KMS-11 (cell line): Measurements from ENCODE around the gene BCL2L1.

Source experiments
- H2AFZ ChIP-seq: fragments of 200-600 bp; sonication (generic); 2 replicates; pipeline ENCODE4 v1.6.1; 2016; ENCODE audit warnings: antibody characterized with exemption, mixed run types, low read depth
- H3K27ac ChIP-seq: fragments of 200-600 bp; sonication (generic); 2 replicates; pipeline ENCODE4 v1.6.1; 2016; ENCODE audit warnings: mild to moderate bottlenecking, mixed run types
- H3K27me3 ChIP-seq: fragments of 200-600 bp; sonication (generic); 2 replicates; pipeline ENCODE4 v1.6.1; 2017; ENCODE audit warnings: mild to moderate bottlenecking, low read depth, mixed run types, moderate library complexity; ENCODE audit not compliant: insufficient read depth
- H3K36me3 ChIP-seq: fragments of 200-600 bp; sonication (generic); 2 replicates; pipeline ENCODE4 v1.6.1; 2017; ENCODE audit warnings: mild to moderate bottlenecking, mixed run types; ENCODE audit not compliant: insufficient read depth
- H3K4me1 ChIP-seq: fragments of 200-600 bp; sonication (generic); 2 replicates; pipeline ENCODE4 v1.6.1; 2016; ENCODE audit warnings: mild to moderate bottlenecking, low read depth, mixed run types; ENCODE audit not compliant: poor library complexity, severe bottlenecking
- H3K4me2 ChIP-seq: fragments of 200-600 bp; sonication (generic); 2 replicates; pipeline ENCODE4 v1.7.0; 2016; ENCODE audit warnings: mild to moderate bottlenecking, mixed run types
- H3K4me3 ChIP-seq: fragments of 200-600 bp; sonication (generic); IDR thresholded peaks from 2 replicates; pipeline ENCODE4 v1.6.1; 2017; ENCODE audit warnings: low read depth, low read length, mixed read lengths; ENCODE audit not compliant: insufficient read depth
- H3K79me2 ChIP-seq: fragments of 200-600 bp; sonication (generic); 2 replicates; pipeline ENCODE4 v1.6.1; 2016; ENCODE audit warnings: low read depth, mixed run types; ENCODE audit not compliant: insufficient read depth
- H3K9ac ChIP-seq: fragments of 200-600 bp; sonication (generic); 2 replicates; pipeline ENCODE4 v1.6.1; 2016; ENCODE audit warnings: mild to moderate bottlenecking, mixed run types
- H4K20me1 ChIP-seq: fragments of 200-600 bp; sonication (generic); 2 replicates; pipeline ENCODE4 v1.6.1; 2016; ENCODE audit warnings: mild to moderate bottlenecking, mixed run types; ENCODE audit not compliant: insufficient read depth
- TF ChIP-seq, protein P1 (sequence below): fragments of 200-600 bp; sonication (generic); conservative IDR thresholded peaks from 2 replicates; pipeline ENCODE4 v1.6.1; 2017; ENCODE audit warnings: low read depth, mild to moderate bottlenecking, antibody characterized with exemption, low read length, moderate library complexity, mixed read lengths

BCL2L1 gene

DNA sequence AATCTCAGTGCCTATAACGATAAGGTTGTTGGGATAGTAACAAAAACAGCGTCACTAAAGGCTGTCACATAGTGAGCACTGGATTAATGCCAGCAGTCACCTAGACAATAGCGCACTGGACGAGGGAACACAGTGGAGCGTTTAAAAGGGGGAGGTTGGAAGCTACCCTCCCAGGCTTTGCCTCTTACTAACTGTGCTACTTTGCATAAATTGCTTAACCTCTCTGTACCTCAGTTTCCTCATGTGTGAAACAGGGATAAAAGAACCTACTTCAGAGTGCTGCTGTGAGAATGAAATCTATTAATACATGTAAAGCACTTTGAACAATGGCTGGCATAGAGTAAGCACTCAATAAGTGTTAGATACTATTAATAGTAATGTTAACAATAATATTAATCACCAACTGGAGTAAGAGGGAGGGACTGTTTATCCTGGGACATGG is 10.5 kb downstream of the BCL2L1 start:
- Histone ChIP-seq H2AFZ (no peak overlapping the region), H4K20me1 (no peaks in the 10 kb centered on the region), H3K4me3 (no peak overlapping the region), H3K36me3 (peaks cover 2% of the 10 kb centered on the region; the same call in 1 of the 2 replicates), H3K4me2 (peak overlapping the region; percentile 64), H3K27ac (peak overlapping the region; percentile 86; the same call in 1 of the 2 replicates), H3K79me2 (peaks cover 68% of the 10 kb centered on the region), H3K9ac (no peak overlapping the region), H3K4me1 (peaks cover 98% of the 10 kb centered on the region), H3K27me3 (no peaks in the 10 kb centered on the region)
- TF ChIP-seq, protein P1, sequence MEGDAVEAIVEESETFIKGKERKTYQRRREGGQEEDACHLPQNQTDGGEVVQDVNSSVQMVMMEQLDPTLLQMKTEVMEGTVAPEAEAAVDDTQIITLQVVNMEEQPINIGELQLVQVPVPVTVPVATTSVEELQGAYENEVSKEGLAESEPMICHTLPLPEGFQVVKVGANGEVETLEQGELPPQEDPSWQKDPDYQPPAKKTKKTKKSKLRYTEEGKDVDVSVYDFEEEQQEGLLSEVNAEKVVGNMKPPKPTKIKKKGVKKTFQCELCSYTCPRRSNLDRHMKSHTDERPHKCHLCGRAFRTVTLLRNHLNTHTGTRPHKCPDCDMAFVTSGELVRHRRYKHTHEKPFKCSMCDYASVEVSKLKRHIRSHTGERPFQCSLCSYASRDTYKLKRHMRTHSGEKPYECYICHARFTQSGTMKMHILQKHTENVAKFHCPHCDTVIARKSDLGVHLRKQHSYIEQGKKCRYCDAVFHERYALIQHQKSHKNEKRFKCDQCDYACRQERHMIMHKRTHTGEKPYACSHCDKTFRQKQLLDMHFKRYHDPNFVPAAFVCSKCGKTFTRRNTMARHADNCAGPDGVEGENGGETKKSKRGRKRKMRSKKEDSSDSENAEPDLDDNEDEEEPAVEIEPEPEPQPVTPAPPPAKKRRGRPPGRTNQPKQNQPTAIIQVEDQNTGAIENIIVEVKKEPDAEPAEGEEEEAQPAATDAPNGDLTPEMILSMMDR: no peak

DNA sequence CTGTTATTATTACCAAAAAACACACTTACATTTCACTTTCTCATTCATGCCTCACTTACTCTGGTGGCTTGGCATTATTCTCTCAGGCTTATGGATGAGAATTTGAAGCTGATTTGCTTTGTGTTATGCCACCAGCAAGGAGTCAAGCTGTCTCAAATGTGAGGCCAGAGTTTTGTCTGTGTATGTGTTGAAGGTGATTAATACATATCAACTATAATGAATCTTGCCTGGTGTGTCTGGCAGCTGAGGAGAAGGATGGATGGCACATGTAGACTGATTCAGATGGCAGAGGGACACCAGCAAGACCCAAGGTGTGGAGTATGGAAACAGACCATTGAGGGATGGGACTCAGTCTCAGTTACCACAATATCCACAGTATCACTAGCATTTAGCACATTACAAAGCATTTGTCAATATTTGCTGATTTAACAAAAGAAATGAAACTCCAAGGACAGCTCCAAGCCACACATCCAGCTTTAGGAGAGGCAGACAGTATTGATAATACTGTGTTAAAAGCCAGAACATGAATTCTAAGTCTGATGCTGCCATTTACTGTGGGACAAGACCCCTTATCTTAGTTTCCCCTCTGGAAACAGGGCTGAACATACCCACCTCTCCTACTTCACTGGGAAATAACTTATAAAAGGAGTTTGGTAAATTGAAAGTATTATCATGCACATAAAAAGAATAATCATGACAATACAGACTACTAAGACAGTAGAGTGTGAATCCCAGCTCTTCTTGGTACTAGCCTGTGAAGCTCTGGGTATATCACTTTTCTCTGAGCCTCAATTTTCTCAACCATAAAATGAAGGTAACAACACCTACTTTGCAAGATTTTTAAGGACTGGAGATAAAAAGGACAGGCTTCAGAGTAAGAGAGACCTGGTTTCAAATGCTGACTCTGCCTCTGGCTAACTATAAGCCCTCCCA is 11.2 kb downstream of the BCL2L1 start:
- TF ChIP-seq, protein P1: no peak
- H3K36me3 ChIP-seq: peaks cover 3% of the 10 kb centered on the region; the same call in 1 of the 2 replicates
- H3K79me2 ChIP-seq: peaks cover 68% of the 10 kb centered on the region
- peaks cover 98% of the 10 kb centered on the region for H3K4me1 ChIP-seq
- peak overlapping the region; percentile 64 for H3K4me2 ChIP-seq
- peak overlapping the region; percentile 86; the same call in 1 of the 2 replicates for H3K27ac ChIP-seq
- H4K20me1 ChIP-seq: no peaks in the 10 kb centered on the region
- H3K4me3 ChIP-seq: no peak overlapping the region
- H2AFZ ChIP-seq: no peak overlapping the region
- no peak overlapping the region for H3K9ac ChIP-seq
- H3K27me3 ChIP-seq: no peaks in the 10 kb centered on the region

GRCh38 chr20:31710423-31711108 is 12.1 kb downstream of the BCL2L1 start:
- no peaks in the 10 kb centered on the region for H3K27me3 ChIP-seq
- H2AFZ ChIP-seq: no peak overlapping the region
- TF ChIP-seq, protein P1: no peak
- H3K4me2 ChIP-seq: peak overlapping the region; percentile 64
- H3K79me2 ChIP-seq: peaks cover 65% of the 10 kb centered on the region
- H3K4me1 ChIP-seq: peaks cover 100% of the 10 kb centered on the region
- H3K4me3 ChIP-seq: no peak overlapping the region
- H4K20me1 ChIP-seq: no peaks in the 10 kb centered on the region
- no peak overlapping the region for H3K9ac ChIP-seq
- peak overlapping the region; percentile 86; the same call in 1 of the 2 replicates for H3K27ac ChIP-seq
- H3K36me3 ChIP-seq: peaks cover 3% of the 10 kb centered on the region; the same call in 1 of the 2 replicates

- Histone ChIP-seq H3K27me3 (no peaks in the 10 kb centered on the region), H4K20me1 (no peaks in the 10 kb centered on the region), H2AFZ (no peak overlapping the region), H3K4me3 (no peak overlapping the region), H3K9ac (no peak overlapping the region), H3K36me3 (peaks cover 3% of the 10 kb centered on the region; the same call in 1 of the 2 replicates), H3K4me2 (peak overlapping the region; percentile 64; the same call in 1 of the 2 replicates), H3K4me1 (peaks cover 100% of the 10 kb centered on the region), H3K27ac (peak overlapping the region; percentile 86; the same call in 1 of the 2 replicates), H3K79me2 (peaks cover 65% of the 10 kb centered on the region)
- TF ChIP-seq, protein P1: no peak
These were observed 12.7 kb downstream of the BCL2L1 start for GRCh38 chr20:31709939-31710338.
